OCI-LY7 (cell line): ENCODE measurements around the gene ADGRF1.

Source experiments
- EZH2phosphoT487 ChIP-seq: fragments of 200-600 bp; sonication (generic); IDR thresholded peaks from 2 replicates; pipeline ENCODE4 v1.6.1; 2018; ENCODE audit warnings: low read depth, borderline replicate concordance, mild to moderate bottlenecking, mixed run types, antibody characterized with exemption, low read length, moderate library complexity, mixed read lengths
- TF ChIP-seq, protein P1 (sequence below): fragments of 200-600 bp; sonication (generic); conservative IDR thresholded peaks from 2 replicates; pipeline ENCODE4 v1.5.1; 2014; ENCODE audit warnings: mild to moderate bottlenecking, antibody characterized with exemption, low read length, moderate library complexity, mixed read lengths

DNA sequence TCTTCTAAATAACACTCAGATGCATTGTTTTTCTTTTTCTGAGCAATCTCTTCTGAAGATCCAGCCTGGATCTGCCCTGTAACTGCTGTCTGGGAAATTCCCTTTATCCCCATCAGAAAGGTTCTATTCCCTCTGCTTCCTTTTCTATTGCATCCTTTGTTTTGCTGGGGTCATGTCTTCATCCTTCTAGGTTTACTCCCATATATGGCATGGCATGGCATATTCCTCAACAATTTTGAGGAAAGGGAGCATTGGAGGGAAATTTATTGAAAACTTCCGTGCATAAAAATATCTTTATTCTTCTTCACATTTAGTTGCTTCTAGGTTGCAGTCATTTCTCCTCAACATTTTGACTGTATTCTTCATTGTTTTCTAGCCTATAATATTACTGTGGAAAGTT is 47.2 kb downstream of the ADGRF1 start:
- no peak for TF ChIP-seq EZH2phosphoT487
- TF ChIP-seq, protein P1, sequence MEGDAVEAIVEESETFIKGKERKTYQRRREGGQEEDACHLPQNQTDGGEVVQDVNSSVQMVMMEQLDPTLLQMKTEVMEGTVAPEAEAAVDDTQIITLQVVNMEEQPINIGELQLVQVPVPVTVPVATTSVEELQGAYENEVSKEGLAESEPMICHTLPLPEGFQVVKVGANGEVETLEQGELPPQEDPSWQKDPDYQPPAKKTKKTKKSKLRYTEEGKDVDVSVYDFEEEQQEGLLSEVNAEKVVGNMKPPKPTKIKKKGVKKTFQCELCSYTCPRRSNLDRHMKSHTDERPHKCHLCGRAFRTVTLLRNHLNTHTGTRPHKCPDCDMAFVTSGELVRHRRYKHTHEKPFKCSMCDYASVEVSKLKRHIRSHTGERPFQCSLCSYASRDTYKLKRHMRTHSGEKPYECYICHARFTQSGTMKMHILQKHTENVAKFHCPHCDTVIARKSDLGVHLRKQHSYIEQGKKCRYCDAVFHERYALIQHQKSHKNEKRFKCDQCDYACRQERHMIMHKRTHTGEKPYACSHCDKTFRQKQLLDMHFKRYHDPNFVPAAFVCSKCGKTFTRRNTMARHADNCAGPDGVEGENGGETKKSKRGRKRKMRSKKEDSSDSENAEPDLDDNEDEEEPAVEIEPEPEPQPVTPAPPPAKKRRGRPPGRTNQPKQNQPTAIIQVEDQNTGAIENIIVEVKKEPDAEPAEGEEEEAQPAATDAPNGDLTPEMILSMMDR = no peak
